ENCODE data around the gene EEF1A2.

The EEF1A2 gene

GRCh38 chr20:63534427-63534830, 35.5 kb upstream of the EEF1A2 start:
- Histone ChIP-seq H3K9ac (ENCODE audit: insufficient read length) (no peak overlapping the region), H3K36me3 (ENCODE audit: insufficient read depth, low read length) (no peaks in the 10 kb centered on the region), H3K27ac (no peak overlapping the region), H3K4me3 (no peak overlapping the region), H3K9me3 (ENCODE audit: low read depth, low read length) (no peaks in the 10 kb centered on the region)
- TF ChIP-seq POLR2AphosphoS5 (IDR thresholded peaks at IDR 0.05; ENCODE audit: borderline replicate concordance, low read depth, low read length) (no peak), FOXP2 (optimal IDR thresholded peaks at IDR 0.05; ENCODE audit: control extremely low read depth, extremely low read length, insufficient read depth) (no peak), EZH2 (IDR thresholded peaks at IDR 0.05) (no peak)
- DNase-seq (ENCODE audit: low read depth, low spot score) = no peak

- Histone ChIP-seq H3K4me3 (no peak overlapping the region), H3K27ac (no peak overlapping the region), H3K9ac (ENCODE audit: insufficient read length) (no peak overlapping the region), H3K36me3 (ENCODE audit: insufficient read depth, low read length) (no peaks in the 10 kb centered on the region), H3K9me3 (ENCODE audit: low read depth, low read length) (no peaks in the 10 kb centered on the region)
- DNase-seq (ENCODE audit: low read depth, low spot score) = no peak
- TF ChIP-seq POLR2AphosphoS5 (IDR thresholded peaks at IDR 0.05; ENCODE audit: borderline replicate concordance, low read depth, low read length) = no peak
- TF ChIP-seq EZH2 (IDR thresholded peaks at IDR 0.05) = no peak
- no peak for TF ChIP-seq FOXP2 (optimal IDR thresholded peaks at IDR 0.05; ENCODE audit: control extremely low read depth, extremely low read length, insufficient read depth)
These were observed 35.0 kb upstream of the EEF1A2 start for GRCh38 chr20:63533871-63534393.

- Histone ChIP-seq H3K9me3 (ENCODE audit: low read depth, low read length) (no peaks in the 10 kb centered on the region), H3K36me3 (ENCODE audit: insufficient read depth, low read length) (no peaks in the 10 kb centered on the region), H3K9ac (ENCODE audit: insufficient read length) (no peak overlapping the region), H3K4me3 (no peak overlapping the region), H3K27ac (no peak overlapping the region)
- TF ChIP-seq FOXP2 (optimal IDR thresholded peaks at IDR 0.05; ENCODE audit: control extremely low read depth, extremely low read length, insufficient read depth) (no peak), EZH2 (IDR thresholded peaks at IDR 0.05) (no peak), POLR2AphosphoS5 (IDR thresholded peaks at IDR 0.05; ENCODE audit: borderline replicate concordance, low read depth, low read length) (no peak)
- DNase-seq (ENCODE audit: low read depth, low spot score) = no peak
These were observed 34.5 kb upstream of the EEF1A2 start for GRCh38 chr20:63533388-63533787.

DNA sequence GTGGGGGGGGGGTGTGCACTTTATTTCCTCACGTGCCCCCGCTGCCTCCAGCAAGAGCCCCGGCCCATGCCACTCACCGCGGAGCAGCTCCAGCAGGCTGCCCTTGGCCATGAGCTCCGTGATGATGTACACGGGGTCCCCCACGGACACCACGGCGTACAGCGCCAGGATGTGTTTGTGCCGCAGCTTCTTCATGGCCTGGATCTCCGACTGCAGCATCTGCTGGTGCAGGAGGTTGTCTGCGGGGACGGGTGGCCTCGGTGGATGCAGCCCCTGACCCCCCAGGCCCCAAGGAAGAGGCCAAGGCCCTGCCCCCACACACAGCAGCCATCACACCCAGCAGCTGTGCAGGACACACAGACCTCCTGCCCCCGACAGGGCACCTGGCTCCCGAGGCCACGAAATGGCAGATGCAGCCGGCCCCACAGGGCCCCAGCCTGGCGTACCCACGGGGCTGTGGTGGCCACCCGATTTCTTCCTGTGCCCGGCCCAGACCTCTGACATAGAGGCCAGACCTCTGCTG, 33.6 kb upstream of the EEF1A2 start:
- Histone ChIP-seq H3K4me3 (no peak overlapping the region), H3K36me3 (ENCODE audit: insufficient read depth, low read length) (no peaks in the 10 kb centered on the region), H3K9me3 (ENCODE audit: low read depth, low read length) (no peaks in the 10 kb centered on the region), H3K9ac (ENCODE audit: insufficient read length) (no peak overlapping the region), H3K27ac (no peak overlapping the region)
- TF ChIP-seq FOXP2 (optimal IDR thresholded peaks at IDR 0.05; ENCODE audit: control extremely low read depth, extremely low read length, insufficient read depth) (no peak), EZH2 (IDR thresholded peaks at IDR 0.05) (no peak), POLR2AphosphoS5 (IDR thresholded peaks at IDR 0.05; ENCODE audit: borderline replicate concordance, low read depth, low read length) (no peak)
- DNase-seq (ENCODE audit: low read depth, low spot score) = no peak

- H3K27ac ChIP-seq = no peak overlapping the region
- no peak for DNase-seq (ENCODE audit: low read depth, low spot score)
- H3K9me3 ChIP-seq (ENCODE audit: low read depth, low read length) = no peaks in the 10 kb centered on the region
- no peak overlapping the region for H3K9ac ChIP-seq (ENCODE audit: insufficient read length)
- H3K36me3 ChIP-seq (ENCODE audit: insufficient read depth, low read length) = no peaks in the 10 kb centered on the region
- no peak overlapping the region for H3K4me3 ChIP-seq
- no peak for TF ChIP-seq FOXP2 (optimal IDR thresholded peaks at IDR 0.05; ENCODE audit: control extremely low read depth, extremely low read length, insufficient read depth)
- no peak for TF ChIP-seq POLR2AphosphoS5 (IDR thresholded peaks at IDR 0.05; ENCODE audit: borderline replicate concordance, low read depth, low read length)
- TF ChIP-seq EZH2 (IDR thresholded peaks at IDR 0.05) = no peak
These were observed 33.0 kb upstream of the EEF1A2 start for GRCh38 chr20:63531686-63532448.

DNA sequence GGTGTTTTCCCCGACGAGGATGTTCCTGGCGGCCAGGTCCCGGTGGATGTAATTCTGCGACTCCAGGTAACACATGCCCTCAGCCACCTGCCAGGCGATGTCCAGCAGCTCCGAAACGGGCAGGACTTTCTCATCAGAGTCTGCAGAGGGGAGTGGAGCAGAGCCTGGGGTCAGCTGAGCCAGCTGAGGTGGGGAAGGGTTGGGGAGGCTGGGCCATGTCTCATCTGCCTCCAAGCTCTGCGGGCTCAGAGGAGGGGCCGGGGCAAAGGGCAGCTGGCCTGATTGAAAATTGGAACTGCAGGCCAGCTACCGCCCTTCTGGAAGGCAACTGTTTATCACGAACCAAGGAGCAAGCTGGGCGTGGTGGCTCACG, 31.9 kb upstream of the EEF1A2 start:
- no peak for TF ChIP-seq FOXP2 (optimal IDR thresholded peaks at IDR 0.05; ENCODE audit: control extremely low read depth, extremely low read length, insufficient read depth)
- no peak for TF ChIP-seq POLR2AphosphoS5 (IDR thresholded peaks at IDR 0.05; ENCODE audit: borderline replicate concordance, low read depth, low read length)
- TF ChIP-seq EZH2 (IDR thresholded peaks at IDR 0.05) = no peak
- no peak overlapping the region for H3K4me3 ChIP-seq
- no peak for DNase-seq (ENCODE audit: low read depth, low spot score)
- H3K9ac ChIP-seq (ENCODE audit: insufficient read length) = no peak overlapping the region
- H3K9me3 ChIP-seq (ENCODE audit: low read depth, low read length) = no peaks in the 10 kb centered on the region
- no peak overlapping the region for H3K27ac ChIP-seq
- no peaks in the 10 kb centered on the region for H3K36me3 ChIP-seq (ENCODE audit: insufficient read depth, low read length)

DNA sequence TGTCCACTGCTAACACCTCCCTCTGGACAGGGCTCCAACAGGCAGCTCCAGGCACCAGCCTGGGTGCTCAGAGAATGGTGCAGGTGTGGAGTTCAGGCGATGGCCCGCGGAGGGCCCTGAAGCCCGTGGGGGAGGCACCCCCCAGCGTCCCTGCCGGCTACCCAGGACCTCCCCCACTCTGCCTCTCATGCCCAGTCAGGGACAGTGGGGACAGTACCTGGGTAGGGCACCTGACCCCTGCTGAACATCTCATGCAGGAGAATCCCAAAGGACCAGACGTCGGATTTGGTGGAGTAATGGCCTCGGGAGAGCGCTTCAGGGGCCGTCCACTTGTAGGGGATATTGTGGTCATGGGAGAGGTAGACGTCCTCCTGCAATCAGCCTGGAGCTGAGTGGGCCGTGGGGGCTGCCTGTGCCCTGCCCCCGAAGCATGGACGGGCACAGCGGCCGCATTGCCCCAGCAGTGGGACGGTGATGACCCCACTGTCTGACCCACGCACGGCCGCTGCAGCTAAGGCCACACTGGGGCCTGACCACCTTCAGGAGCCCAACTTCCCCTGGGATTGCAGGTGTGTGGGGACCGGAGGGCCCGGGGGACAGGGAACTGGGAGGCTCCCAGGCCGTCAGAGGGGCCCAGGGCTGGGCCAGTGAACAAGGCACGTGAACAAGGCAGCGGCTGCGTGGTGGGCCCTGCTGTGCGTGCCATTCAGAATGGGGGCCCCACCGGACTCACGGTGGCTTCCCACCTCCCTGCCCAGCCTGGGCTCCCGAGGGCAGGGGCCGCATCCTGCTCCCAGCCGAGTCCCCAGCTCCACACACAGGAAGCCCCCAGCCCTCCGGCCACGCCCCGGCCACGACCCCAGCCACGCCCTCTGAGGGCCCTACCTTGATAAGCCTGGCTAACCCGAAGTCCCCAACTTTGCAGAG, 31.2 kb upstream of the EEF1A2 start:
- Histone ChIP-seq H3K4me3 (no peak overlapping the region), H3K9me3 (ENCODE audit: low read depth, low read length) (no peaks in the 10 kb centered on the region), H3K36me3 (ENCODE audit: insufficient read depth, low read length) (no peaks in the 10 kb centered on the region), H3K27ac (no peak overlapping the region), H3K9ac (ENCODE audit: insufficient read length) (no peak overlapping the region)
- no peak for TF ChIP-seq POLR2AphosphoS5 (IDR thresholded peaks at IDR 0.05; ENCODE audit: borderline replicate concordance, low read depth, low read length)
- DNase-seq (ENCODE audit: low read depth, low spot score) = no peak

DNA sequence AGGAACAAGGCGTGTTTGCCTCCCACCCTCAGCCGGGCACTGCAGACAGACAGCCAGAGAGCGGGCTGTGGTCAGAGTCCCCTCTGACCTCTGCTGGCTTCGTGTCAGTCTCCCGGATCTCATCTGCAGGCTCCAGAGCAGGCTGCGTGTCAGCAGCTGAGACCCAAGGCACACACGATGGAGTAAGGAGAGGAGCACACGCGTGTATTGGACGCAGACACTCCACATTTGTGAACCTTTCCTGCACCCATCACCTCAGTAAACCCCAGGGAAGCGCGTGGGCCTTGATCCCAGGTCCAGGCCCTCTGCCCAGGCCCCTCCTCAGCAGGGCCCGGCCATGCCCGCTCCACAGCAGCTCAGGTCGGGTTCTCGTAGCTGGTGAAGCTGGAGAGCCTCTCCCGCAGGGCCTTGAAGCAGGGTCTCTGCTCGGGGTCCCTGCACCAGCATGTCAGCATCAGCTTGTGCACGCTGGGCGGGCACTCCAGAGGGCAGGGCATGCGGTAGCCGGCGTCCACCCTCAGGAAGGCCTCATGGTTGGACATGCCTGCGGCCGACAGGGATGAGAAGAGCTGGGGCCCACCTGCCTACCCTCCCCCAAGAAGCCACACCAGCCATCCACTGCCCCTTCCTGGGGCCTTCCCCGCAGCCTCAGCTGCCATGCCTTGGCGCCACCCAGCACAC, 30.4 kb upstream of the EEF1A2 start:
- H3K27ac ChIP-seq = no peak overlapping the region
- no peaks in the 10 kb centered on the region for H3K36me3 ChIP-seq (ENCODE audit: insufficient read depth, low read length)
- TF ChIP-seq FOXP2 (optimal IDR thresholded peaks at IDR 0.05; ENCODE audit: control extremely low read depth, extremely low read length, insufficient read depth) (no peak), POLR2AphosphoS5 (IDR thresholded peaks at IDR 0.05; ENCODE audit: borderline replicate concordance, low read depth, low read length) (no peak), EZH2 (IDR thresholded peaks at IDR 0.05) (no peak)
- no peak overlapping the region for H3K9ac ChIP-seq (ENCODE audit: insufficient read length)
- no peaks in the 10 kb centered on the region for H3K9me3 ChIP-seq (ENCODE audit: low read depth, low read length)
- DNase-seq (ENCODE audit: low read depth, low spot score) = no peak
- no peak overlapping the region for H3K4me3 ChIP-seq

Measured in SK-N-MC (cell line).